Gastrocnemius medialis (tissue), 4 donors: ENCODE measurements around the gene FTCD. TPM values are rescaled to one million over a fixed set of nuclear protein-coding genes. Genes with fewer than 3 reads are reported as not detected.

Experiments
- ATAC-seq, 2 donors: fragments of 150-250 bp; one replicate each; pipeline ENCODE4 v1.9.1; 2016
- DNase-seq, 2 donors: peaks; one replicate each; pipeline ENCODE4 v3.0.0-alpha.2; 2019
- H3K27ac ChIP-seq, 4 donors: fragments of 200-600 bp; sonication (generic); 1 replicate in 1 of 4; 2 replicates in 3 of 4; pipeline ENCODE4 v1.5.1; 2016 to 2018; ENCODE audit warnings: mild to moderate bottlenecking in 2 of 4, moderate library complexity in 1 of 4
- H3K27me3 ChIP-seq, 3 donors: fragments of 200-600 bp; sonication (generic) in 2 of 3; 1 replicate in 1 of 3; 2 replicates in 2 of 3; pipeline versions ENCODE4 v1.5.1 to v1.6.0; 2016 to 2019; ENCODE audit warnings: mild to moderate bottlenecking in 1 of 3, moderate library complexity in 1 of 3
- H3K36me3 ChIP-seq, 2 donors: fragments of 200-600 bp; sonication (generic) in 1 of 2; one replicate each; pipeline ENCODE4 v1.5.1; 2017 to 2018
- H3K4me1 ChIP-seq, 2 donors: fragments of 200-600 bp; sonication (generic) in 1 of 2; one replicate each; pipeline ENCODE4 v1.5.1; 2016 to 2017; ENCODE audit warnings: mild to moderate bottlenecking in 2 of 2
- H3K4me3 ChIP-seq, 4 donors: fragments of 200-600 bp; sonication (generic) in 3 of 4; 1 replicate in 1 of 4; 2 replicates in 3 of 4; pipeline ENCODE4 v1.5.1; 2016 to 2019; ENCODE audit warnings: mild to moderate bottlenecking in 2 of 4
- H3K9me3 ChIP-seq, 3 donors: fragments of 200-600 bp; sonication (generic) in 2 of 3; 1 replicate in 1 of 3; 2 replicates in 2 of 3; pipeline ENCODE4 v1.5.1; 2016 to 2019
- CTCF ChIP-seq, 5 experiments: fragments of 450-650 bp in 3 of 5; fragments of 200-600 bp in 2 of 5; sonication (generic) in 2 of 5; IDR thresholded peaks in 4 of 5; conservative IDR thresholded peaks in 1 of 5; 1 replicate in 4 of 5; 2 replicates in 1 of 5; pipeline ENCODE4 v1.5.1; 2016 to 2019; ENCODE audit warnings: antibody characterized with exemption in 5 of 5, mild to moderate bottlenecking in 3 of 5, moderate library complexity in 3 of 5
- POLR2A ChIP-seq, 2 donors: fragments of 450-650 bp; IDR thresholded peaks; one replicate each; pipeline ENCODE4 v1.6.1; 2017; ENCODE audit warnings: antibody characterized with exemption in 2 of 2, mild to moderate bottlenecking in 2 of 2, moderate library complexity in 2 of 2
- in situ Hi-C, 4 donors: fragments of 200-750 bp; cut with MboI; loops; one replicate each; pipeline versions ENCODE4 v1.15.0 to v1.8.0; 2017; ENCODE audit warnings: low sequenced_read_pairs in 4 of 4
- intact Hi-C: fragments of 100-400 bp; cut with DNase I; formaldehyde crosslinking; loops from one replicate; pipeline ENCODE4 v1.15.1; 2023; ENCODE audit warnings: low total_unique reads
- total RNA-seq, 4 donors: library from RNA; depleted of rRNA; stranded (reverse); fragments of >200 nt; gene quantifications; one replicate each; pipeline versions ENCODE4 v1.1.0 to v1.2.3, GENCODE V29; 2016

The FTCD gene
- total RNA-seq, 4 donors from 2014 or later, result 0.33 to 0.95 TPM; not detected in 2

GRCh38 chr21:46129846-46130651 lies 25.3 kb downstream of the FTCD start:
- in situ Hi-C loops, result no loop called here
- no peaks in the 10 kb centered on the region for H3K9me3 ChIP-seq
- no peak for TF ChIP-seq POLR2A (IDR thresholded peaks at IDR 0.05)
- TF ChIP-seq CTCF (IDR thresholded peaks at IDR 0.05 in 4 of 5, conservative IDR thresholded peaks at IDR 0.05 in 1 of 5), result no peak
- ATAC-seq, result no peak
- H3K4me3 ChIP-seq, result no peak overlapping the region
- H3K27ac ChIP-seq, result no peak overlapping the region
- DNase-seq, result no peak
- intact Hi-C loops, result no loop called here
- H3K4me1 ChIP-seq, result no peaks in the 10 kb centered on the region
- H3K36me3 ChIP-seq, result no peaks in the 10 kb centered on the region
- H3K27me3 ChIP-seq, result no peaks in the 10 kb centered on the region

DNA sequence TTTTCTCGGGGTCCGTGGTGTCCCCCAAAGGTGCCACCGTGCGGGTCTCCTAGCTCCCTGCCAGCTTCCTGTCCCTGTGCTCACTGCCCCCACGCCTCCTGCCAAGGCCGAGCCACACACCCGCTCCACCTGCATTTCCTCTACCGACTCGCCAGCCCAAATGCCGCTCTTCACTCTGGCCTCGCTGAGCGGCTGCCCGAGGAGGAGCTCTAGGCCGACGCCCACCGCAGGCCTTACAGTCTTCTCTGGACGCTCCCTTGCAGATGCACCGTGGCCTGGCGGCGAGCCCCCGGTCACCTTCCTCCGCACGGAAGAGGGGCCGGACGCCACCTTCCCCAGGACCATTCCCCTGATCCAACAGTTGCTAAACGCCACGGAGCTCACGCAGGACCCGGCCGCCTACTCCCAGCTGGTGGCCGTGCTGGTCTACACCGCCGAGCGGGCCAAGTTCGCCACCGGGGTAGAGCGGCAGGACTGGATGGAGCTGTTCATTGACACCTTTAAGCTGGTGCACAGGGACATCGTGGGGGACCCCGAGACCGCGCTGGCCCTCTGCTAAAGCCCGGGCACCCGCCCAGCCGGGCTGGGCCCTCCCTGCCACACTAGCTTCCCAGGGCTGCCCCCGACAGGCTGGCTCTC lies 26.3 kb downstream of the FTCD start:
- Histone ChIP-seq H3K9me3 (no peaks in the 10 kb centered on the region), H3K4me3 (no peak overlapping the region), H3K27me3 (no peaks in the 10 kb centered on the region), H3K4me1 (no peaks in the 10 kb centered on the region), H3K27ac (no peak overlapping the region), H3K36me3 (no peaks in the 10 kb centered on the region)
- intact Hi-C loops, result no loop called here
- no peak for TF ChIP-seq CTCF (IDR thresholded peaks at IDR 0.05 in 4 of 5, conservative IDR thresholded peaks at IDR 0.05 in 1 of 5)
- no peak for TF ChIP-seq POLR2A (IDR thresholded peaks at IDR 0.05)
- in situ Hi-C loops, result no loop called here
- ATAC-seq (no peak), DNase-seq (no peak)

- intact Hi-C loops, result no loop called here
- no peak for ATAC-seq
- no peak overlapping the region for H3K27ac ChIP-seq
- no peak overlapping the region for H3K4me3 ChIP-seq
- no peaks in the 10 kb centered on the region for H3K9me3 ChIP-seq
- no peaks in the 10 kb centered on the region for H3K36me3 ChIP-seq
- no peak for TF ChIP-seq POLR2A (IDR thresholded peaks at IDR 0.05)
- TF ChIP-seq CTCF (IDR thresholded peaks at IDR 0.05 in 4 of 5, conservative IDR thresholded peaks at IDR 0.05 in 1 of 5), result no peak
- no peaks in the 10 kb centered on the region for H3K4me1 ChIP-seq
- DNase-seq, result no peak
- no peaks in the 10 kb centered on the region for H3K27me3 ChIP-seq
- in situ Hi-C loops, result no loop called here
Observed at GRCh38 chr21:46128106-46128932, 27.1 kb downstream of the FTCD start.

GRCh38 chr21:46127239-46128105 lies 27.9 kb downstream of the FTCD start:
- no peaks in the 10 kb centered on the region for H3K9me3 ChIP-seq
- peak in 1 of 2 donors; percentile 13 for DNase-seq
- no peaks in the 10 kb centered on the region for H3K36me3 ChIP-seq
- no peak overlapping the region for H3K4me3 ChIP-seq
- H3K4me1 ChIP-seq, result no peaks in the 10 kb centered on the region
- no peak for ATAC-seq
- no peak overlapping the region for H3K27ac ChIP-seq
- intact Hi-C loops (no loop called here), in situ Hi-C loops (no loop called here)
- TF ChIP-seq POLR2A (IDR thresholded peaks at IDR 0.05), result no peak
- TF ChIP-seq CTCF (IDR thresholded peaks at IDR 0.05 in 4 of 5, conservative IDR thresholded peaks at IDR 0.05 in 1 of 5), result no peak
- H3K27me3 ChIP-seq, result no peaks in the 10 kb centered on the region
